Measurements from ENCODE around the gene PTPRS. TPM values are rescaled to one million over a fixed set of nuclear protein-coding genes. Genes with fewer than 3 reads are reported as not detected.
"Not testable (repeated sequence)": the region's sequence is repeated elsewhere in the genome, so short reads cannot be mapped to it uniquely, and the experiment has no call there.

Gene PTPRS
- polyA plus RNA-seq, 3 donors = 42.1 to 50.6 (median 45.8) TPM

GRCh38 chr19:5334824-5335500 is 5.7 kb downstream of the PTPRS start:
- DNase-seq (ENCODE audit: low read depth in 3 of 3, low spot score in 2 of 3) = no peak

- DNase-seq (ENCODE audit: low read depth in 3 of 3, low spot score in 2 of 3) = no peak
These were observed 6.3 kb downstream of the PTPRS start for GRCh38 chr19:5334366-5334739.

DNA sequence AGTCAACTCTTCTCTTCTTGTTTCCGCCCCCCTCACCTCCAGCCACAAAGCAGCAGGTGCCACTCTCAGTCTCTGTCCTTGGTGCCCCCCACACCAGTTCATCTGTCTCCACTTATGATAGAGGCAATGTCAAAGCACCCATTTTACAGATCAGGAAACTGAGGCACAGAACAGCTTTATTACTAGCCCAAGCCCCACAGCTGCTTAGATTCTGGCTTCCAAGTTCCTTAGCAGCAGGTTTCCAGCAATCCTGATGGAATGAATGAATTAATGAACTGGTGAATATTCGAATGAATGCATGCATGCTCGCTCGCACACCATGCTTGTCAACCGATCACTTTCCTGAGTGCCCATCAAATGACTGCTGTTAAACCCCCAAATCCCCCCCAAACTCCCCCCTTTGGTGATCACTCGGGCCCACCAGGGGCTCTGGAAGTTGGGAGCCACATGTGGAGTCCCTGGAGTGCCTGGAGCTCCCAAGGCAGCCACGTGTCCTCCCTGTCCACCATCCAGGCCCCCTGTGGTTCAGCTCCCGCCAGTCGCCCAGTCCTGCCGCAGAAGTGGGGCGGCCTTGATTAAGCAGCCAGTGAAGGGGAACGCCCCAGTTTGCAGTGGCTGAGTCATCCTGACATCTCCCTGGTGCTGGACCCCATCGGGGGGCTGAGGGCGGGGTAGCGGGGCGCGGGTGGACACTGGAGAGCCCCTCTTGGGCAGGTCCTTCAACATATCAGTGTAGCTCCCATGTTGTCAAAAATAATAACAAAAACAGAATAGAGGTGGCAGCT is 6.8 kb downstream of the PTPRS start:
- no peak for DNase-seq (ENCODE audit: low read depth in 3 of 3, low spot score in 2 of 3)

GRCh38 chr19:5332501-5332900 is 8.1 kb downstream of the PTPRS start:
- no peak for DNase-seq (ENCODE audit: low read depth in 3 of 3, low spot score in 2 of 3)

GRCh38 chr19:5331790-5332189 is 8.8 kb downstream of the PTPRS start:
- no peak for DNase-seq (ENCODE audit: low read depth in 3 of 3, low spot score in 2 of 3)

DNA sequence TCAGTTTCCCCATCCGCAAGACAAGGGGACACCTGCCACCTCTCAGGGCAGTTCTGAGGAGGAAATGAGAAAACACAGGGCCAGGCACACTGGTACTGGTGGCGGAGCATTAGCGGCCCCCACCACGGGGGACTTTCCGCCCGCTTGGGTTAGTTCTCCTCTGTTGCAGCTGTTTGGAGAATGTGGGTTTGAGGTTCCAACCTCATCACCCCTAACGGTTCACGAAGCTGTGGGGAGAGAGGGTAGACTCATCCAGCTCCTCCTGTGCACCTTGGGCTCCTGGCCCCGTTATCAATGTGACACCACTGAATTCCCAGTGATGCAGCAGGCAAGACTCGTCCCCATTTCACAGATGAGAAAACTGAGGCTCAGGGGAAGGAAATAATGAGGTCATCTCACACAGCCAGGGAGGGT is 10.3 kb downstream of the PTPRS start:
- no peak for DNase-seq (ENCODE audit: low read depth in 3 of 3, low spot score in 2 of 3)

DNA sequence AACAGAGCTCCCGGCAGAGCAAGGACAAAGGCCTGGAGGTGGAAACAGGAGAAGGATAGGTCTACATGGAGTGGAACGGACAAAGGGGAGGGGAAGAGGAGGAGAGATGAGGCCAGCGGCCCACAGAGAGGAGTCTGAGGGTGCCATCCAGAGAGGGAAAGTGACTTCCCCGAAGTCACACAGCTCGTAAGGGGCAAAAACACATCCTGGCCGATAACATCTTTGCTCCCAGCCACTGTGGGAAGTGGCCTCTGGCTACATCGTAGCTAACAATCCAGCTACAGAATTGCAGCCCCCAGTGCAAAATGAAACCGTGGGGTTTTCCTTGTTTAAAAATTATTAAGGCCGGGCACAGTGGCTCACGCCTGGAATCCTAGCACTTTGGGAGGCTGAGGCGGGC is 11.5 kb downstream of the PTPRS start:
- DNase-seq (ENCODE audit: low read depth in 3 of 3, low spot score in 2 of 3) = no peak

DNA sequence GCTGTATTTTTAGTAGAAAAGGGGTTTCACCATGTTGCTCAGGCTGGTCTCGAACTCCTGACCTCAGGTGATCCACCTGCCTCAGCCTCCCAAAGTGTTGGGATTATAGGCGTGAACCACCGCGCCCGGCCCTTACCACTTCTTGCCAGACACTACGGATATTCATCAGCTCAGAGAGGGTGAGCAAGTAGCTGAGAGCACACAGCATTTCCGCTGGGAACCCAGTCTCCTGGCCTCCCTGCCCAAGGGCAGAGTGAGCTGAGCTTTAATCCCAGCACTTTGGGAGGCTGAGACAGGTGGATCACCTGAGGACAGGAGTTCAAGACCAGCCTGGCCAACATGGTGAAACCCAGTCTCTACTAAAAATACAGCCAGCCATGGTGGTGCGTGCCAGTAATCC is 12.2 kb downstream of the PTPRS start:
- not testable (repeated sequence) for DNase-seq (ENCODE audit: low read depth in 3 of 3, low spot score in 2 of 3)

DNA sequence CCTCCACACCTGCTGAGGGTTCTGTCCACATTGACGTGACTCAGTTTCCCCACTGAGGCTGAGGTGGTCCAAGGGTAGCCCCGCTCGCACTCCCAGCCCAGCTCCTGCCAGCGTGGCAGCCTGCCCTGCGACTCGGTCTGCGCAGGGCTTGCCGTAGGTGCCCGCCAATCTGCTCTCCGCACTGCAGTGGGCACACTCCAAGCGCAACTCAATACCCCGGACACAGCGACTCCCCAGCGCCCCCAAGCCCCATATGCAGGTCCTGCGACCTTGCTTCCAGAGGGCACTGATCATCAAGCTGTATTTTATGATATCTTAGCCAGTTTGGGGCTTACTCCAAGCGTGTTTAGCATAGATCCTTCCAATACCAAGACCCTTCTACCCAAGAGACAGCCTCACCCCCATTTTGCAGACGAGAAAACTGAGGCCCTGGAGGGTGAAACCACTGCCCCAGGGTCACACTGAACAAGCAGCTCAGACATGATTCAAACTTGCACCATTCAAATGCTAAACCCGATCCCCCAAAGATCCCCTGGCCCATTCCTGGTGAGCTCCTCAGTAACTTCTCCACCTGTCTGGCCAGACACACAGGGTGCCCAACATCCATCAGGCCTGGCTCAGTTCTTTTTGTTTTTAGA is 13.5 kb downstream of the PTPRS start:
- no peak for DNase-seq (ENCODE audit: low read depth in 3 of 3, low spot score in 2 of 3)

GRCh38 chr19:5326545-5326944 is 14.1 kb downstream of the PTPRS start:
- DNase-seq (ENCODE audit: low read depth in 3 of 3, low spot score in 2 of 3) = no peak

DNA sequence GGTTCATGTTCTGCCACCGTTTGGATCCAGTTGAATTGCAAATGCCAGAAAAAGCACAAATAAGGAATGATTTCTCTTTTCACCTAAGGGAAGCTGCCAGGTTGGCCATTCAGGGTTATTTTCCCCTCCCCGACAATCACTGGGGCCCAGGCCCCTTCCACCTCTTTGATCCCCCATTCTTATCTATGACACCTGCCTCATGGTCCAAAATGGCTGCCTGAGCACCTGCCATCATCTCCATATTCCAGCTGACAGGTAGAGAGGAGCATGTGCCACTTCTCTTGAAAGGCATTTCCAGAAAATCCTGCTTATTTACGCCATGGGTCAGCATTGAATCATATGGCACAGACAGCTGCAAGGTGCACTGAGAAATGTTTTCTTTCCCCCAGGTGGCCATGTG is 15.7 kb downstream of the PTPRS start:
- no peak for DNase-seq (ENCODE audit: low read depth in 3 of 3, low spot score in 2 of 3)

DNA sequence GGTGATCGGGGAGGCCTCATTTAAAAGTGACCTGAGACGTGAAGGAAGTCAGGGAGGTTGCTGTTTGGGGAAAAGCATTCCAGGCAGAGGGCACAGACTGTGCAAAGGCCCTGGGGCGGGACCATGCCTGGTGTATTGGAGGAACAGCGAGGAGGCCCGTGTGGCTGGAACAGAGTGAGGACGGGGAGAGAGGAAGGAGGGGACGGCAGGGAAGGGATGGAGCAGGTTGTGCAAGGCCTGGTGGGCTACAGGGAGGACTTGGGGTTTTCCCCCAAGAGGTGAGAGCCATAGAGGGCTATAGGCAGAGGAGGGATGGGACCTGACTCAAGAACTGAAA is 17.2 kb downstream of the PTPRS start:
- DNase-seq (ENCODE audit: low read depth in 3 of 3, low spot score in 2 of 3) = no peak

DNA sequence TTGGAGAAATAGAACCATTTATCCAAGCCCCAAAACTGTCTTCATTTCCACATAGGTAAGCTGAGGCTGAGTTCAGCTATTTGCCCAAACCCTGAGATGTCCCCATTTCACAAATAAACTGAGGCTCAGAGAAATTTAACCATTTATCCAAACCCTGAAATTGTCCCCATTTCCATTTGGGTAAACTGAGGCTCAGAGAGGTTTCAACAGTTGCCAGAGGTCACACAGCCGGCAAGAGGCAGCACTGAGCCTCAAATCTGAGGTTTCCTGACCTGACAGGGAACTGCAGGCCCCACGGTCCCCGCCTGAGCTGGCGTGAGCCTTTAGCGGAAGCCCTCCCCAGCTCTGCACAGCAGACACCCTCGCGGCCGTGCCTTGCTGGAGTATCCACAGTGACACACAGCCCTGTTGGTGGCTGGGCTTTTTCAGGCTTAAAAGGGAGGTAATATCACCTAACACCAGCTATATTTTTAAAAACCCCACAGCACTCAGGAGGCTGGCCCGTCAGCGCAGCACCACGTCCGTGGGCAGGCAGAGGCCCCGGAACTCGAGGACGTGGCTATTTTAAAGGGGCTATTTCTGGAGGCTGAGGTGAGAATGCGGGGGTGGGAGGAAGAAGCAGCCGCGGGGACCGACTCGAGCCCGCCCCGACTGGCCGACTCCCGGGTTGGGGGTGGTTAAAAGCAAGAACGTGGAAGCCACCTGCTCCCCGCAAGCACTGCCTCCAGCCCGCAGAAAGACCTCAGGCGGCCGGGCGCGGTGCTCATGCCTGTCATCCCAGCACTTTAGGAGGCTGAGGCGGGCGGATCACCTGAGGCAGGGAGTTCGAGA is 18.5 kb downstream of the PTPRS start:
- DNase-seq (ENCODE audit: low read depth in 3 of 3, low spot score in 2 of 3) = no peak

DNA sequence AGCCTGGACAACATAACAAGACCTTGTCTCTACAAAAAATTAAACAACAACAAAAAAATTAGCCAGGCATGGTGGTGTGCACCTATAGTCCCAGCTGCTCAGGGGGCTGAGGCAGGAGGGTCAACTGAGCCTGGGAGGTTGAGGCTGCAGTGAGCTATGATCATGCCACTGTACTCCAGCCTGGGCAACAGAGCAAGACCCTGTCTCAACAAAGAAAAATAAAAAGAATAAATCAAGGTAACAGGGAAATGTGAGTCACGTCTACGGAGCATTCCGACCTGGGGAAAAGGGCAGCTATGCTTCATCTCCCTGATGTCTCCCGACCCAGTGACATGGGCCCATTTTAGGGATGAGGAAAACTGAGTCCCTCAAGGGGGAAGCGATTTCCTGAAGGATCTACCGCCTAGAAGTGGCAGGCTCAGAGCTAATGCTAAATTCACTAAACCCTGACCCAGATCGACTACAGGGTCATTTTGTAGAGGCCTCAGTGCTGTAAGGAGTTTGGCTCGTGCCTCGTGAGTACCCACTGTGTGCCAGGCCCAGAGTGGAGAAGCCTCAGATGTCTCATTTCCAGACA is 19.5 kb downstream of the PTPRS start:
- DNase-seq (ENCODE audit: low read depth in 3 of 3, low spot score in 2 of 3) = no peak

- no peak for DNase-seq (ENCODE audit: low read depth in 3 of 3, low spot score in 2 of 3)
These were observed 21.1 kb downstream of the PTPRS start for GRCh38 chr19:5319516-5319915.

GRCh38 chr19:5318306-5318705 is 22.3 kb downstream of the PTPRS start:
- no peak for DNase-seq (ENCODE audit: low read depth in 3 of 3, low spot score in 2 of 3)

GRCh38 chr19:5317321-5317720 is 23.3 kb downstream of the PTPRS start:
- DNase-seq (ENCODE audit: low read depth in 3 of 3, low spot score in 2 of 3) = no peak

- DNase-seq (ENCODE audit: low read depth in 3 of 3, low spot score in 2 of 3) = no peak
These were observed 24.5 kb downstream of the PTPRS start for GRCh38 chr19:5316138-5316537.

GRCh38 chr19:5314907-5315298 is 25.7 kb downstream of the PTPRS start:
- DNase-seq (ENCODE audit: low read depth in 3 of 3, low spot score in 2 of 3) = no peak

DNA sequence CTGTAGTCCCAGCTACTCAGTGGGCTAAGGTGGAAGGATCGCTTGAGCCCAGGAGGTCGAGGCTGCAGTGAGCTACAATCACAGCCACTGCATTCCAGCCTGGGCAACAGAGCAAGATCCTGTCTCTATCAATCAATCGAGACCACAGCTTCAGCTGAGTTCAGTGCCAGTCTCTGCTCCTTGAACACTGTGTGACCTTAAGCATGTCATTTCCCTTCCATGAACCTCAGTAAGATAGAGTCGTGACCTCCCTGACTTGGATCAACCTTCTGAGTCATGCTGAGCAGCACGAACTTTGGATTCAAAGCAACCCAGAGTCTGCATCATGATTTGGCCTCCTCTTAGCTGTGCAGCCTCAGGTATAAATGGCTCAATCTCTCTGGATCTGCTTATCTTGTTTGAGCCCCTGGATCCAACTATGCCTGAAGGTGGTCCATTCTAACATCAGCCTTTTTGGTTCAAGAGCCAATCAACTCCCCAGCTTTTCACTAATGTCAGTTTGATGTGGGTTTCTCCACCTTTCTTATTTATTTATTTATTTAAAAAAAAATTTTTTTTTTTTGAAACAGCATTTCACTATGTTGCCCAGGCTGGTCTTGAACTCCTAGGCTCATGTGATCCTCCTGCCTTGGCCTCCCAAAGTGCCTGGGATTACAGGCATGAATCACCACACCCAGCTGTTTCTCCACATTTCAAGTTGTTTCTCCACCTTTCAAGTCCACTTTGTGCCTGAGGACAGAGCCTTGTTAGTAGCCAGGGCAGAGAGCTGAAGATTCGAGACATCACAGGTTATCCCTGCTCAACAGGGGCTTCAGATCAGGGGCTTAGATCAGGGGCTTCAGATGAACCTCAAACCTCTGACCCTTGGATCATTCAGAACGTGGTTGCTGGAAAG is 26.4 kb downstream of the PTPRS start:
- DNase-seq (ENCODE audit: low read depth in 3 of 3, low spot score in 2 of 3) = no peak
